Stomach (tissue), 4 donors: ENCODE results near the gene RPS15A.
"Not testable (repeated sequence)": the region's sequence is repeated elsewhere in the genome, so short reads cannot be mapped to it uniquely, and the experiment has no call there.

Source experiments
- EP300 ChIP-seq: sonication (generic); formaldehyde crosslinking; IDR thresholded peaks from one replicate; pipeline ENCODE4 v1.6.1; 2017; ENCODE audit warnings: antibody characterized with exemption
- POLR2A ChIP-seq, 4 donors: fragments of 450-650 bp; IDR thresholded peaks; one replicate each; pipeline ENCODE4 v1.6.1; 2016; ENCODE audit warnings: antibody characterized with exemption in 4 of 4, control low read depth in 2 of 4, mild to moderate bottlenecking in 1 of 4, moderate library complexity in 1 of 4
- POLR2AphosphoS5 ChIP-seq, 3 donors: sonication (generic); formaldehyde crosslinking; IDR thresholded peaks; one replicate each; pipeline ENCODE4 v1.6.1; 2016; ENCODE audit warnings: antibody characterized with exemption in 3 of 3
- TF ChIP-seq, protein P1 (sequence below), 7 experiments: fragments of 450-650 bp in 4 of 7; fragments of 200-600 bp in 3 of 7; sonication (generic) in 3 of 7; IDR thresholded peaks; one replicate each; pipeline ENCODE4 v1.5.1; 2016 to 2019; ENCODE audit warnings: antibody characterized with exemption in 7 of 7, control low read depth in 2 of 7, mild to moderate bottlenecking in 1 of 7

DNA sequence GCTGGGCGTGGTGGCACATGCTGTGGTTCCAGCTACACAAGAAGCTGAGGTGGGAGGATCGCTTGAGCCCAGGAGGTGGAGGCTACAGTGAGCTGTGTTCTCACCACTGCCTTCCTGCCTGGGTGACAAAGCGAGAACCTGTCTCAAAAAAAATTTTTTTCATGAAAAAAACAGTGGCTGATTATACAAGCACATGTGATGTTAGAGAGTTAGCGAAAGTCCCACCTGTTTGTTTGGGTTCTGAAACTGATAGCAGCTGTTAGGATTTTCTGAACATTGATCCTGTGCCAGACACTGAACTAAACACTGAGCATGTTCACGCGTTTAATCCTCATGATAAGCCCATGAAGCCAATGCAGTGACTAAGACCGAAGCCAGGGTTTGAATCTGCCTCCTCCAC is 22.9 kb downstream of the RPS15A start:
- TF ChIP-seq, protein P1, sequence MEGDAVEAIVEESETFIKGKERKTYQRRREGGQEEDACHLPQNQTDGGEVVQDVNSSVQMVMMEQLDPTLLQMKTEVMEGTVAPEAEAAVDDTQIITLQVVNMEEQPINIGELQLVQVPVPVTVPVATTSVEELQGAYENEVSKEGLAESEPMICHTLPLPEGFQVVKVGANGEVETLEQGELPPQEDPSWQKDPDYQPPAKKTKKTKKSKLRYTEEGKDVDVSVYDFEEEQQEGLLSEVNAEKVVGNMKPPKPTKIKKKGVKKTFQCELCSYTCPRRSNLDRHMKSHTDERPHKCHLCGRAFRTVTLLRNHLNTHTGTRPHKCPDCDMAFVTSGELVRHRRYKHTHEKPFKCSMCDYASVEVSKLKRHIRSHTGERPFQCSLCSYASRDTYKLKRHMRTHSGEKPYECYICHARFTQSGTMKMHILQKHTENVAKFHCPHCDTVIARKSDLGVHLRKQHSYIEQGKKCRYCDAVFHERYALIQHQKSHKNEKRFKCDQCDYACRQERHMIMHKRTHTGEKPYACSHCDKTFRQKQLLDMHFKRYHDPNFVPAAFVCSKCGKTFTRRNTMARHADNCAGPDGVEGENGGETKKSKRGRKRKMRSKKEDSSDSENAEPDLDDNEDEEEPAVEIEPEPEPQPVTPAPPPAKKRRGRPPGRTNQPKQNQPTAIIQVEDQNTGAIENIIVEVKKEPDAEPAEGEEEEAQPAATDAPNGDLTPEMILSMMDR (IDR thresholded peaks at IDR 0.05), result not testable (repeated sequence)
- not testable (repeated sequence) for TF ChIP-seq EP300; POLR2A (IDR thresholded peaks at IDR 0.05); POLR2AphosphoS5 (IDR thresholded peaks at IDR 0.05)
